HepG2 (cell line): ENCODE results near the gene NOC2L. TPM values are rescaled to one million over a fixed set of nuclear protein-coding genes. Genes with fewer than 3 reads are reported as not detected.

ENCODE experiments used
- ARNT2 ChIP-seq: sonication (generic); formaldehyde crosslinking; IDR thresholded peaks from 2 replicates; pipeline ENCODE4 v1.8.0; 2022; ENCODE audit warnings: mild to moderate bottlenecking, low read depth, missing genetic modification reagents, moderate library complexity
- ASH2L ChIP-seq: fragments of 300-600, 200-600 bp; sonication (generic); IDR thresholded peaks from 2 replicates; pipeline ENCODE4 v1.7.0; 2017; ENCODE audit warnings: low read depth, mild to moderate bottlenecking, moderate library complexity, mixed read lengths, low read length; ENCODE audit not compliant: insufficient read length
- GABPB1 ChIP-seq: IDR thresholded peaks from 2 replicates; pipeline ENCODE4 v1.6.1; 2016; ENCODE audit warnings: mild to moderate bottlenecking, missing genetic modification reagents, moderate library complexity, missing compliant biosample characterization
- MED13 ChIP-seq: sonication (generic); formaldehyde crosslinking; IDR thresholded peaks from 2 replicates; pipeline ENCODE4 v1.5.0; 2020; ENCODE audit warnings: missing genetic modification reagents
- MXI1 ChIP-seq: IDR thresholded peaks from 3 replicates; pipeline ENCODE4 v1.6.1; 2012; ENCODE audit warnings: low read depth, low read length, inconsistent platforms, borderline replicate concordance
- MYC ChIP-seq: sonication (generic); formaldehyde crosslinking; IDR thresholded peaks from 2 replicates; pipeline ENCODE4 v1.9.0; 2021; ENCODE audit warnings: missing genetic modification reagents, borderline replicate concordance
- NBN ChIP-seq: fragments of 450-650 bp; conservative IDR thresholded peaks from 2 replicates; pipeline ENCODE4 v1.6.1; 2017
- NFIC ChIP-seq: IDR thresholded peaks from 2 replicates; pipeline ENCODE4 v1.6.1; 2012; ENCODE audit warnings: mild to moderate bottlenecking, low read length, inconsistent platforms
- RXRA ChIP-seq: sonication (generic); formaldehyde crosslinking; IDR thresholded peaks from 2 replicates; pipeline ENCODE4 v1.5.1; 2020; ENCODE audit warnings: missing genetic modification reagents
- THAP11 ChIP-seq: IDR thresholded peaks from 2 replicates; pipeline ENCODE4 v1.6.1; 2016; ENCODE audit warnings: missing biosample characterization, missing genetic modification reagents
- ZNF10 ChIP-seq: sonication (generic); formaldehyde crosslinking; IDR thresholded peaks from 2 replicates; pipeline ENCODE4 v1.4.0; 2020; ENCODE audit warnings: mild to moderate bottlenecking, low read depth, missing genetic modification reagents, borderline replicate concordance
- ZNF451 ChIP-seq: sonication (generic); formaldehyde crosslinking; IDR thresholded peaks from 2 replicates; pipeline ENCODE4 v1.5.0; 2020; ENCODE audit warnings: mild to moderate bottlenecking, missing genetic modification reagents
- ZNF816 ChIP-seq: sonication (generic); formaldehyde crosslinking; IDR thresholded peaks from 2 replicates; pipeline ENCODE4 v1.8.0; 2022; ENCODE audit warnings: missing genetic modification reagents, mild to moderate bottlenecking, borderline replicate concordance
- polyA plus RNA-seq, 8 experiments: library from polyadenylated mRNA; depleted of rRNA in 3 of 8; stranded (reverse) in 7 of 8; unstranded in 1 of 8; fragments of >200 nt; fragmentation: Illumina TruSeq in 4 of 8; extraction: Trizol in 4 of 8; gene quantifications; 2 replicates each; pipeline versions ENCODE4 v1.2.1 to v1.2.3, GENCODE V29; 2011 to 2016; ENCODE audit warnings: low read depth in 4 of 8, missing spikeins in 1 of 8, mixed read lengths in 1 of 8; ENCODE audit not compliant: insufficient read depth in 1 of 8
- total RNA-seq, 5 experiments: library from RNA; depleted of rRNA; stranded (reverse); fragments of >200 nt; fragmentation: Illumina TruSeq; extraction: Trizol; gene quantifications; 2 replicates each; pipeline ENCODE4 v1.2.3, GENCODE V29; 2016; ENCODE audit warnings: low read depth in 1 of 5
- TF ChIP-seq, protein P1 (sequence below): IDR thresholded peaks from 2 replicates; pipeline ENCODE4 v1.6.1; 2016; ENCODE audit warnings: low read depth, missing genetic modification reagents, missing compliant biosample characterization
- TF ChIP-seq, protein P2 (sequence below): sonication (generic); formaldehyde crosslinking; IDR thresholded peaks from 2 replicates; pipeline ENCODE4 v1.4.0; 2020; ENCODE audit warnings: mild to moderate bottlenecking, missing genetic modification reagents
- TF ChIP-seq, protein P3 (sequence below): sonication (generic); formaldehyde crosslinking; conservative IDR thresholded peaks from 2 replicates; pipeline ENCODE4 v1.8.1; 2023; ENCODE audit warnings: missing genetic modification reagents
- TF ChIP-seq, protein P4 (sequence below): sonication (generic); formaldehyde crosslinking; IDR thresholded peaks from 2 replicates; pipeline ENCODE4 v1.8.1; 2023; ENCODE audit warnings: mild to moderate bottlenecking, inconsistent platforms, moderate library complexity, missing genetic modification reagents, borderline replicate concordance

Gene NOC2L
- total and polyA plus RNA-seq, 2 of the 13 experiments (the other 11 are each of a cell fraction or from before 2014, with no cell fraction given) = 32.0 to 103 TPM

DNA sequence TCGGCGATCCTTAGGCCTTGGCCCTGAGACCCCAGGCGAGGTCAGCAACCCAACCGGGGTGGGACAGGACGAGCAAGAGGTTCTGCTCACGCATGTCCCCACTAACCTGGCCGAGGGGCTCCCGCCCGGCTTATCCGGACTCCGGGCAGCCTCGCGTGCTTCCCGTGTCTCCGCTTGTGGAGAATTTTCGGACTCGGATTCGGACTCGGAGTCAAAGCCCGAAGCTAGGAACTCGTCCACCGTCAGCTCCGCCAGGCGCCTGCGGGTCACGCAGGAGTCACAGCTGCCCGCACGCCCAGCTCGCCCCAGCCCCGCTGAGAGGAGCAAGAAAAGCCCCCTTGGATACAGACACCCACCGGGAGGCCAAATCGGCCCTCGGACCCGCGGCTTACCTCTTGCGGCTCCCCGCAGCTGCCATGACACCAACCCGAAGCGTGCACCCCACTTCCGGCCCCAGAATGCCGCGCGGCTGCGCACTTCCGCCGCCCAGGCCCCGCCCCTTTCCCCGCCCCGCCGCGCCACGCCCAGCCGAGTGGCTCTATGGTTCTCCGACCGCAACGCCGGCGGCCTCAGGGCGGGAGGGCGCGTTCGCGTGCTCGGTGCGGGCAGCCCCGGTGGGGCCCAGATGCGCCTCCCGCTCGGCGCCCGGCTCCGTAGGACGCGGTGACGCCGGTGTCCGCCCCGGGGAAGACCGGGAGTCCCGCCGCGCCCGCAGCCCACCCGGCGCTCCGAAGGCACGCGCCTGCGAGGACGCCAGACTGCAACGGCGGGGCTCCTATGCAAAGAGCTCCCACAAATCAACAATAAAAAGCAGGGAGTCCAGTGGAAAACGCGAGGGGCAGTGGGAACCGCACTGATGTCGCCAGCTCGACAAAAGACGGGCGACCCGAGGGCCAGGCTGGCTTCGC is at the start of gene NOC2L (continued):
- TF ChIP-seq, protein P1, sequence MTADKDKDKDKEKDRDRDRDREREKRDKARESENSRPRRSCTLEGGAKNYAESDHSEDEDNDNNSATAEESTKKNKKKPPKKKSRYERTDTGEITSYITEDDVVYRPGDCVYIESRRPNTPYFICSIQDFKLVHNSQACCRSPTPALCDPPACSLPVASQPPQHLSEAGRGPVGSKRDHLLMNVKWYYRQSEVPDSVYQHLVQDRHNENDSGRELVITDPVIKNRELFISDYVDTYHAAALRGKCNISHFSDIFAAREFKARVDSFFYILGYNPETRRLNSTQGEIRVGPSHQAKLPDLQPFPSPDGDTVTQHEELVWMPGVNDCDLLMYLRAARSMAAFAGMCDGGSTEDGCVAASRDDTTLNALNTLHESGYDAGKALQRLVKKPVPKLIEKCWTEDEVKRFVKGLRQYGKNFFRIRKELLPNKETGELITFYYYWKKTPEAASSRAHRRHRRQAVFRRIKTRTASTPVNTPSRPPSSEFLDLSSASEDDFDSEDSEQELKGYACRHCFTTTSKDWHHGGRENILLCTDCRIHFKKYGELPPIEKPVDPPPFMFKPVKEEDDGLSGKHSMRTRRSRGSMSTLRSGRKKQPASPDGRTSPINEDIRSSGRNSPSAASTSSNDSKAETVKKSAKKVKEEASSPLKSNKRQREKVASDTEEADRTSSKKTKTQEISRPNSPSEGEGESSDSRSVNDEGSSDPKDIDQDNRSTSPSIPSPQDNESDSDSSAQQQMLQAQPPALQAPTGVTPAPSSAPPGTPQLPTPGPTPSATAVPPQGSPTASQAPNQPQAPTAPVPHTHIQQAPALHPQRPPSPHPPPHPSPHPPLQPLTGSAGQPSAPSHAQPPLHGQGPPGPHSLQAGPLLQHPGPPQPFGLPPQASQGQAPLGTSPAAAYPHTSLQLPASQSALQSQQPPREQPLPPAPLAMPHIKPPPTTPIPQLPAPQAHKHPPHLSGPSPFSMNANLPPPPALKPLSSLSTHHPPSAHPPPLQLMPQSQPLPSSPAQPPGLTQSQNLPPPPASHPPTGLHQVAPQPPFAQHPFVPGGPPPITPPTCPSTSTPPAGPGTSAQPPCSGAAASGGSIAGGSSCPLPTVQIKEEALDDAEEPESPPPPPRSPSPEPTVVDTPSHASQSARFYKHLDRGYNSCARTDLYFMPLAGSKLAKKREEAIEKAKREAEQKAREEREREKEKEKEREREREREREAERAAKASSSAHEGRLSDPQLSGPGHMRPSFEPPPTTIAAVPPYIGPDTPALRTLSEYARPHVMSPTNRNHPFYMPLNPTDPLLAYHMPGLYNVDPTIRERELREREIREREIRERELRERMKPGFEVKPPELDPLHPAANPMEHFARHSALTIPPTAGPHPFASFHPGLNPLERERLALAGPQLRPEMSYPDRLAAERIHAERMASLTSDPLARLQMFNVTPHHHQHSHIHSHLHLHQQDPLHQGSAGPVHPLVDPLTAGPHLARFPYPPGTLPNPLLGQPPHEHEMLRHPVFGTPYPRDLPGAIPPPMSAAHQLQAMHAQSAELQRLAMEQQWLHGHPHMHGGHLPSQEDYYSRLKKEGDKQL = no peak
- 0 out of 2 replicates have a peak, but pooled peaks have one; percentile 58 for TF ChIP-seq ZNF816 (CRISPR knock-in tag)
- TF ChIP-seq ZNF451 (CRISPR knock-in tag) = peak; percentile 48; the same call in 1 of the 2 replicates
- TF ChIP-seq GABPB1 (CRISPR knock-in tag) = peak; percentile 96
- TF ChIP-seq ASH2L = peak; percentile 84
- TF ChIP-seq, protein P2, sequence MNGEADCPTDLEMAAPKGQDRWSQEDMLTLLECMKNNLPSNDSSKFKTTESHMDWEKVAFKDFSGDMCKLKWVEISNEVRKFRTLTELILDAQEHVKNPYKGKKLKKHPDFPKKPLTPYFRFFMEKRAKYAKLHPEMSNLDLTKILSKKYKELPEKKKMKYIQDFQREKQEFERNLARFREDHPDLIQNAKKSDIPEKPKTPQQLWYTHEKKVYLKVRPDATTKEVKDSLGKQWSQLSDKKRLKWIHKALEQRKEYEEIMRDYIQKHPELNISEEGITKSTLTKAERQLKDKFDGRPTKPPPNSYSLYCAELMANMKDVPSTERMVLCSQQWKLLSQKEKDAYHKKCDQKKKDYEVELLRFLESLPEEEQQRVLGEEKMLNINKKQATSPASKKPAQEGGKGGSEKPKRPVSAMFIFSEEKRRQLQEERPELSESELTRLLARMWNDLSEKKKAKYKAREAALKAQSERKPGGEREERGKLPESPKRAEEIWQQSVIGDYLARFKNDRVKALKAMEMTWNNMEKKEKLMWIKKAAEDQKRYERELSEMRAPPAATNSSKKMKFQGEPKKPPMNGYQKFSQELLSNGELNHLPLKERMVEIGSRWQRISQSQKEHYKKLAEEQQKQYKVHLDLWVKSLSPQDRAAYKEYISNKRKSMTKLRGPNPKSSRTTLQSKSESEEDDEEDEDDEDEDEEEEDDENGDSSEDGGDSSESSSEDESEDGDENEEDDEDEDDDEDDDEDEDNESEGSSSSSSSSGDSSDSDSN (CRISPR knock-in tag) = peak; percentile 72; the same call in 1 of the 2 replicates
- TF ChIP-seq, protein P3, sequence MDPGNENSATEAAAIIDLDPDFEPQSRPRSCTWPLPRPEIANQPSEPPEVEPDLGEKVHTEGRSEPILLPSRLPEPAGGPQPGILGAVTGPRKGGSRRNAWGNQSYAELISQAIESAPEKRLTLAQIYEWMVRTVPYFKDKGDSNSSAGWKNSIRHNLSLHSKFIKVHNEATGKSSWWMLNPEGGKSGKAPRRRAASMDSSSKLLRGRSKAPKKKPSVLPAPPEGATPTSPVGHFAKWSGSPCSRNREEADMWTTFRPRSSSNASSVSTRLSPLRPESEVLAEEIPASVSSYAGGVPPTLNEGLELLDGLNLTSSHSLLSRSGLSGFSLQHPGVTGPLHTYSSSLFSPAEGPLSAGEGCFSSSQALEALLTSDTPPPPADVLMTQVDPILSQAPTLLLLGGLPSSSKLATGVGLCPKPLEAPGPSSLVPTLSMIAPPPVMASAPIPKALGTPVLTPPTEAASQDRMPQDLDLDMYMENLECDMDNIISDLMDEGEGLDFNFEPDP (CRISPR knock-in tag) = no peak
- TF ChIP-seq, protein P4, sequence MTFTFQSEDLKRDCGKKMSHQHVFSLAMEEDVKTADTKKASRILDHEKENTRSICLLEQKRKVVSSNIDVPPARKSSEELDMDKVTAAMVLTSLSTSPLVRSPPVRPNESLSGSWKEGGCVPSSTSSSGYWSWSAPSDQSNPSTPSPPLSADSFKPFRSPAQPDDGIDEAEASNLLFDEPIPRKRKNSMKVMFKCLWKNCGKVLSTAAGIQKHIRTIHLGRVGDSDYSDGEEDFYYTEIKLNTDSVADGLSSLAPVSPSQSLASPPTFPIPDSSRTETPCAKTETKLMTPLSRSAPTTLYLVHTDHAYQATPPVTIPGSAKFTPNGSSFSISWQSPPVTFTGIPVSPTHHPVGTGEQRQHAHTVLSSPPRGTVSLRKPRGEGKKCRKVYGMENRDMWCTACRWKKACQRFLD (CRISPR knock-in tag) = peak; percentile 78; the same call in 1 of the 2 replicates
- TF ChIP-seq MED13 (CRISPR knock-in tag) = 0 out of 2 replicates have a peak, but pooled peaks have one; percentile 25
- no peak for TF ChIP-seq ZNF10 (CRISPR knock-in tag)
- TF ChIP-seq MYC (CRISPR knock-in tag) = peak; percentile 93
- TF ChIP-seq ARNT2 = 0 out of 2 replicates have a peak, but pooled peaks have one; percentile 37
- peak; percentile 47; the same call in 1 of the 2 replicates for TF ChIP-seq RXRA (CRISPR knock-in tag)
- no peak for TF ChIP-seq NFIC
- TF ChIP-seq MXI1 = peak; percentile 92; the same call in 1 of the 3 replicates
- TF ChIP-seq NBN = no peak
- TF ChIP-seq THAP11 = peak; percentile 89
